Type B pancreatic cell (in vitro differentiated cells): Measurements from ENCODE around the gene RBM34. TPM values are rescaled to one million over a fixed set of nuclear protein-coding genes. Genes with fewer than 3 reads are reported as not detected.

Experiments used
- DNase-seq: peaks from one replicate; pipeline ENCODE4 v3.0.0; 2021; ENCODE audit warnings: mixed read lengths; ENCODE audit not compliant: unreplicated experiment; ENCODE audit errors: extremely low spot score
- H3K27ac Mint-ChIP-seq: 2 replicates; pipeline ENCODE4 v1.8.0; 2021; ENCODE audit warnings: mild to moderate bottlenecking, mixed read lengths
- H3K27me3 Mint-ChIP-seq: 2 replicates; pipeline ENCODE4 v1.8.0; 2021; ENCODE audit warnings: mixed read lengths
- H3K36me3 Mint-ChIP-seq: 2 replicates; pipeline ENCODE4 v1.8.0; 2021; ENCODE audit warnings: mixed read lengths
- H3K4me1 Mint-ChIP-seq: one replicate; pipeline ENCODE4 v1.8.0; 2021; ENCODE audit warnings: mixed read lengths; ENCODE audit not compliant: unreplicated experiment
- H3K4me3 Mint-ChIP-seq: 2 replicates; pipeline ENCODE4 v1.8.0; 2021; ENCODE audit warnings: mild to moderate bottlenecking, mixed read lengths
- H3K9me3 Mint-ChIP-seq: 2 replicates; pipeline ENCODE4 v1.8.0; 2021; ENCODE audit warnings: mixed read lengths
- CTCF ChIP-seq: fragments of 200-600 bp; sonication (generic); conservative IDR thresholded peaks from 2 replicates; pipeline ENCODE4 v1.5.0; 2021; ENCODE audit warnings: antibody characterized with exemption, mild to moderate bottlenecking
- total RNA-seq: library from RNA; stranded (reverse); gene quantifications from 2 replicates; pipeline ENCODE4 v1.2.1, GENCODE V29; 2021; ENCODE audit warnings: low replicate concordance

The RBM34 gene
- total RNA-seq, 1 donor from 2014 or later: 74.9 TPM

GRCh38 chr1:235199441-235199840 is 38.4 kb upstream of the RBM34 start:
- TF ChIP-seq CTCF: peak; percentile 69
- peak overlapping the region; percentile 3 for H3K27ac Mint-ChIP-seq
- no peak for DNase-seq
- H3K4me1 Mint-ChIP-seq: peaks cover 5% of the 10 kb centered on the region
- no peaks in the 10 kb centered on the region for H3K9me3 Mint-ChIP-seq
- H3K27me3 Mint-ChIP-seq: no peaks in the 10 kb centered on the region
- H3K36me3 Mint-ChIP-seq: peaks cover 3% of the 10 kb centered on the region
- H3K4me3 Mint-ChIP-seq: no peak overlapping the region

- Mint-ChIP-seq H3K36me3 (peaks cover 26% of the 10 kb centered on the region), H3K4me1 (no peaks in the 10 kb centered on the region), H3K27me3 (no peaks in the 10 kb centered on the region), H3K9me3 (no peaks in the 10 kb centered on the region), H3K27ac (no peak overlapping the region), H3K4me3 (no peak overlapping the region)
- TF ChIP-seq CTCF: no peak
- no peak for DNase-seq
These were observed 29.4 kb upstream of the RBM34 start for GRCh38 chr1:235190431-235190830.

GRCh38 chr1:235187316-235187715 is 26.3 kb upstream of the RBM34 start:
- Mint-ChIP-seq H3K27me3 (no peaks in the 10 kb centered on the region), H3K4me1 (no peaks in the 10 kb centered on the region), H3K36me3 (peaks cover 23% of the 10 kb centered on the region), H3K27ac (no peak overlapping the region), H3K4me3 (no peak overlapping the region), H3K9me3 (no peaks in the 10 kb centered on the region)
- no peak for DNase-seq
- no peak for TF ChIP-seq CTCF

- H3K4me3 Mint-ChIP-seq: no peak overlapping the region
- no peak for TF ChIP-seq CTCF
- H3K36me3 Mint-ChIP-seq: peaks cover 23% of the 10 kb centered on the region
- H3K27ac Mint-ChIP-seq: no peak overlapping the region
- no peaks in the 10 kb centered on the region for H3K27me3 Mint-ChIP-seq
- H3K9me3 Mint-ChIP-seq: no peaks in the 10 kb centered on the region
- DNase-seq: no peak
- H3K4me1 Mint-ChIP-seq: no peaks in the 10 kb centered on the region
These were observed 20.7 kb upstream of the RBM34 start for GRCh38 chr1:235181561-235182245.

GRCh38 chr1:235180916-235181460 is 19.9 kb upstream of the RBM34 start:
- H3K4me3 Mint-ChIP-seq: no peak overlapping the region
- H3K36me3 Mint-ChIP-seq: peaks cover 23% of the 10 kb centered on the region
- no peaks in the 10 kb centered on the region for H3K4me1 Mint-ChIP-seq
- DNase-seq: no peak
- TF ChIP-seq CTCF: no peak
- H3K9me3 Mint-ChIP-seq: no peaks in the 10 kb centered on the region
- no peaks in the 10 kb centered on the region for H3K27me3 Mint-ChIP-seq
- H3K27ac Mint-ChIP-seq: no peak overlapping the region
